ENCODE results near the gene ZNF385D.

DNA sequence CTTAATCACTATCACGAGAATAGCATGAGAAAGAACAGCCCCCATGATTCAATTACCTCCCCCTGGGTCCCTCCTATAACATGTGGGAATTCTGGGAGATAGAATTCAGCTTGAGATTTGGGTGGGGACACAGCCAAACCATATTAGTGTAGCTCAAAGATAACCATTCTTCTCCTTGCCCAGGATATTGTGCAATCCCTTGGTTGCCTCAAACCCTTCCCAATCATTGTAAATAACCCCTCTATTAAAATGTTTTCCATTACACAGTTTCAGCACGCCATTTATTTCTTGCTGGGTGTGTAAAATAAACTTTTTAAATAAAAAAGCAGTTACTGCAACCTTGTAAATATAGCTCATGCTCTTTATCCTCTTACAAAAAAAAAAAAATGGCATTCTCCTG, 47.7 kb downstream of the ZNF385D start:
- TF ChIP-seq, protein P1, sequence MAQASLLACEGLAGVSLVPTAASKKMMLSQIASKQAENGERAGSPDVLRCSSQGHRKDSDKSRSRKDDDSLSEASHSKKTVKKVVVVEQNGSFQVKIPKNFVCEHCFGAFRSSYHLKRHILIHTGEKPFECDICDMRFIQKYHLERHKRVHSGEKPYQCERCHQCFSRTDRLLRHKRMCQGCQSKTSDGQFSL (CRISPR knock-in tag; IDR thresholded peaks at IDR 0.05), result no peak
- TF ChIP-seq BHLHE40 (IDR thresholded peaks at IDR 0.05; ENCODE audit: low read length) (no peak), EP300 (IDR thresholded peaks at IDR 0.05; ENCODE audit: low read depth in 2 of 2, low read length in 2 of 2) (no peak), EP300 (CRISPR knock-in tag; IDR thresholded peaks at IDR 0.05; ENCODE audit: borderline replicate concordance) (no peak), ZNF614 (CRISPR knock-in tag; IDR thresholded peaks at IDR 0.05; ENCODE audit: borderline replicate concordance) (no peak), DPF2 (CRISPR knock-in tag; IDR thresholded peaks at IDR 0.05; ENCODE audit: borderline replicate concordance, low read depth) (no peak), POLR2A (IDR thresholded peaks at IDR 0.05; ENCODE audit: insufficient read depth in 1 of 2, low read depth in 2 of 2, low read length in 2 of 2) (no peak), POLR2AphosphoS2 (IDR thresholded peaks at IDR 0.05; ENCODE audit: low read depth, low read length) (no peak), NFE2L2 (IDR thresholded peaks at IDR 0.05; ENCODE audit: low read length) (no peak), KLF13 (CRISPR knock-in tag; IDR thresholded peaks at IDR 0.05) (no peak), MTA3 (CRISPR knock-in tag; IDR thresholded peaks at IDR 0.05) (no peak), RBAK (CRISPR knock-in tag; IDR thresholded peaks at IDR 0.05) (no peak), ZNF720 (CRISPR knock-in tag; IDR thresholded peaks at IDR 0.05) (no peak)
- TF ChIP-seq, protein P2, sequence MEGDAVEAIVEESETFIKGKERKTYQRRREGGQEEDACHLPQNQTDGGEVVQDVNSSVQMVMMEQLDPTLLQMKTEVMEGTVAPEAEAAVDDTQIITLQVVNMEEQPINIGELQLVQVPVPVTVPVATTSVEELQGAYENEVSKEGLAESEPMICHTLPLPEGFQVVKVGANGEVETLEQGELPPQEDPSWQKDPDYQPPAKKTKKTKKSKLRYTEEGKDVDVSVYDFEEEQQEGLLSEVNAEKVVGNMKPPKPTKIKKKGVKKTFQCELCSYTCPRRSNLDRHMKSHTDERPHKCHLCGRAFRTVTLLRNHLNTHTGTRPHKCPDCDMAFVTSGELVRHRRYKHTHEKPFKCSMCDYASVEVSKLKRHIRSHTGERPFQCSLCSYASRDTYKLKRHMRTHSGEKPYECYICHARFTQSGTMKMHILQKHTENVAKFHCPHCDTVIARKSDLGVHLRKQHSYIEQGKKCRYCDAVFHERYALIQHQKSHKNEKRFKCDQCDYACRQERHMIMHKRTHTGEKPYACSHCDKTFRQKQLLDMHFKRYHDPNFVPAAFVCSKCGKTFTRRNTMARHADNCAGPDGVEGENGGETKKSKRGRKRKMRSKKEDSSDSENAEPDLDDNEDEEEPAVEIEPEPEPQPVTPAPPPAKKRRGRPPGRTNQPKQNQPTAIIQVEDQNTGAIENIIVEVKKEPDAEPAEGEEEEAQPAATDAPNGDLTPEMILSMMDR (CRISPR knock-in tag; IDR thresholded peaks at IDR 0.05), result no peak
- TF ChIP-seq, protein P3, sequence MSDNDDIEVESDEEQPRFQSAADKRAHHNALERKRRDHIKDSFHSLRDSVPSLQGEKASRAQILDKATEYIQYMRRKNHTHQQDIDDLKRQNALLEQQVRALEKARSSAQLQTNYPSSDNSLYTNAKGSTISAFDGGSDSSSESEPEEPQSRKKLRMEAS (IDR thresholded peaks at IDR 0.05), result no peak

Measured in HepG2 (cell line).